Measurements from ENCODE around the gene PATJ. TPM values are rescaled to one million over a fixed set of nuclear protein-coding genes. Genes with fewer than 3 reads are reported as not detected.
A peak's percentile ranks its signal among the peaks of the same experiment; 100 is the strongest.
"Not testable (repeated sequence)": the region's sequence is repeated elsewhere in the genome, so short reads cannot be mapped to it uniquely, and the experiment has no call there.

The PATJ gene
- total RNA-seq, 1 donor from 2014 or later = 124 TPM

GRCh38 chr1:61942856-61943255 lies 200.6 kb downstream of the PATJ start:
- no peak for DNase-seq (ENCODE audit: low read depth)

- not testable (repeated sequence) for DNase-seq (ENCODE audit: low read depth)
These were observed 206.4 kb downstream of the PATJ start for GRCh38 chr1:61948685-61949084.

- peak; percentile 70 for DNase-seq (ENCODE audit: low read depth)
These were observed 208.1 kb downstream of the PATJ start for GRCh38 chr1:61950418-61950817.

GRCh38 chr1:61951731-61952580 lies 209.7 kb downstream of the PATJ start:
- DNase-seq (ENCODE audit: low read depth) = peak; percentile 94

- DNase-seq (ENCODE audit: low read depth) = no peak
These were observed 210.4 kb downstream of the PATJ start for GRCh38 chr1:61952675-61953074.

GRCh38 chr1:61953076-61953789 lies 211.0 kb downstream of the PATJ start:
- DNase-seq (ENCODE audit: low read depth) = no peak

- DNase-seq (ENCODE audit: low read depth) = no peak
These were observed 211.5 kb downstream of the PATJ start for GRCh38 chr1:61953790-61954150.

GRCh38 chr1:61955261-61955660 lies 213.0 kb downstream of the PATJ start:
- no peak for DNase-seq (ENCODE audit: low read depth)

- no peak for DNase-seq (ENCODE audit: low read depth)
These were observed 213.9 kb downstream of the PATJ start for GRCh38 chr1:61956016-61956645.

GRCh38 chr1:61956784-61957183 lies 214.5 kb downstream of the PATJ start:
- no peak for DNase-seq (ENCODE audit: low read depth)

GRCh38 chr1:61961009-61961408 lies 218.7 kb downstream of the PATJ start:
- peak; percentile 32 for DNase-seq (ENCODE audit: low read depth)

- DNase-seq (ENCODE audit: low read depth) = no peak
These were observed 220.4 kb downstream of the PATJ start for GRCh38 chr1:61962631-61963030.

- not testable (repeated sequence) for DNase-seq (ENCODE audit: low read depth)
These were observed 224.4 kb downstream of the PATJ start for GRCh38 chr1:61966450-61967225.

- DNase-seq (ENCODE audit: low read depth) = no peak
These were observed 225.5 kb downstream of the PATJ start for GRCh38 chr1:61967750-61968149.

GRCh38 chr1:61968869-61969268 lies 226.6 kb downstream of the PATJ start:
- no peak for DNase-seq (ENCODE audit: low read depth)

GRCh38 chr1:61973100-61973837 lies 231.0 kb downstream of the PATJ start:
- no peak for DNase-seq (ENCODE audit: low read depth)

- no peak for DNase-seq (ENCODE audit: low read depth)
These were observed 233.4 kb downstream of the PATJ start for GRCh38 chr1:61975638-61976037.

GRCh38 chr1:61976566-61976965 lies 234.3 kb downstream of the PATJ start:
- DNase-seq (ENCODE audit: low read depth) = no peak

GRCh38 chr1:61978796-61979195 lies 236.5 kb downstream of the PATJ start:
- peak; percentile 28 for DNase-seq (ENCODE audit: low read depth)

- no peak for DNase-seq (ENCODE audit: low read depth)
These were observed 237.4 kb downstream of the PATJ start for GRCh38 chr1:61979729-61980128.

GRCh38 chr1:61980561-61980960 lies 238.3 kb downstream of the PATJ start:
- peak; percentile 48 for DNase-seq (ENCODE audit: low read depth)

All from renal cortical epithelial cell (primary cell).